HuH-7 (cell line): ENCODE measurements around the gene CLEC6A.
"Not testable (repeated sequence)": the region's sequence is repeated elsewhere in the genome, so short reads cannot be mapped to it uniquely, and the experiment has no call there.

ENCODE experiments used
- DNase-seq: peaks from one replicate; pipeline ENCODE4 v3.0.0; 2011; ENCODE audit warnings: low spot score

Gene CLEC6A

DNA sequence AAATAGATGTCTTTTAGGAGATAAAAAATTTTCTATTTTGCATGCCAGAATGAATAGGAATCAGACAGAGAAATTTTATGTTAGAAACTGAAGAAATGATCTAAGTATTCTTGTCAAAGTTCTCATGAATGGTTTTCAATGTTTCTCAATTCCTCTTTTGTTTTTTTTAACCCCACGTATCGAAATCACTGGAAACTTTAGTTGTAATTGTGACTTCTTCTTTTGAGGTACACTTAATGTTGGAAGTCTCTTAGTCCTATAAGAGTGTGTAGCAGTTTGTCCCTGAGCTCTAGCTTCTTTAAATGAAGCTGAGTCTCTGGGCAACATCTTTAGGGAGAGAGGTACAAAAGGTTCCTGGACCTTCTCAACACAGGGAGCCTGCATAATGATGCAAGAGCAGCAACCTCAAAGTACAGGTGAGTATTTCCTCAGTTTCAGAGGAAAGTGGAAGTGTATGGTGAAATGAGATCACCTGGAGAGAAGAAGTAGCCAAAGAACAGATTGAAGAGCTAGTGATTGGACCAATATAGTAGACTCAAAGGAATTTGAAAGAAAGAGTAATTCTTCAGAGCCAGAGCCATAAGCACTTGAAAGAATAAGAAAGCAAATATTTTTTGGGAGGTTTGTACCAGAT, at the start of gene CLEC6A:
Gene CLEC6A, plus strand, starts transcription at position 236 of the 634 bp plus-strand sequence. Its CDS starts 150 bp downstream, at position 386.
- DNase-seq: no peak

DNA sequence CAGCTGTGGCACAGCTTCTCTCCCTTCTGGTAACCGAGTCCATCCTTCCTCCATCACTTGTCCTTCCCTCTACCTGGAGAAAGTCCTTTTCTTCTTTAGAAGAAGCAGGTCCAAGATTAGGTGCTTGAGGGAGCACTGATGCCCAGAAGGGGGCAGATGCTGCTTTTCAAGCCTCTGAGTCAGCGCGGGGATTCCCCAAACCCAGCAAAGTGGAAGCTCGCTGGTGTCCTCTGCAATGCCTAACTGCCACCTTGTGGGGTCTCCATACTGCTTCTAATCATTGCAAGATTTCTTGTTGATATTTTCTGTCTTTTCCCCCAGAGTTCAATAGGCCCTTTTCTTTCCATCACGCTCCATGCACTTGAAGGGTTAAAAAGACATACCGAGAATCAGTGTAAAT, 36.2 kb upstream of the CLEC6A start:
- DNase-seq: not testable (repeated sequence)

DNA sequence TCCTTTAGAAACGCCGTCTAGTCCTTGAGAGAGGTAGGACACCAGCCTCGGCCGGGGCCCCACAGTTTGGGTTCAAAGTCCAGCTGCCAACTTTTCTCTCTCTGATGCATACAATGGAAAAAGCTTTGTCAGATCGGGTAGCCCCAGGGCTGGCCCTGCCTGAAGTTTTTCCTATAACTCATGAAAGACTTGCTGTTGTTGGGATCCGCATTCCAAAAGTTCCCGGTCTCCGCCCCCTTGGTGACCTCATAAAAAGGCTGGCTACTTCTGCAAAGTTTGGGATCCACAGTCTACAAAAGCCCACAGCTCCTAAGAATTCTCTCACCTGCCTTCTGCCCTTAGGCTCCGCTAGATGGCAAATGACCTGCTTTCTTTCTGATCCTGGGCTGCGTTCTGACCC, 35.3 kb upstream of the CLEC6A start:
- no peak for DNase-seq

DNA sequence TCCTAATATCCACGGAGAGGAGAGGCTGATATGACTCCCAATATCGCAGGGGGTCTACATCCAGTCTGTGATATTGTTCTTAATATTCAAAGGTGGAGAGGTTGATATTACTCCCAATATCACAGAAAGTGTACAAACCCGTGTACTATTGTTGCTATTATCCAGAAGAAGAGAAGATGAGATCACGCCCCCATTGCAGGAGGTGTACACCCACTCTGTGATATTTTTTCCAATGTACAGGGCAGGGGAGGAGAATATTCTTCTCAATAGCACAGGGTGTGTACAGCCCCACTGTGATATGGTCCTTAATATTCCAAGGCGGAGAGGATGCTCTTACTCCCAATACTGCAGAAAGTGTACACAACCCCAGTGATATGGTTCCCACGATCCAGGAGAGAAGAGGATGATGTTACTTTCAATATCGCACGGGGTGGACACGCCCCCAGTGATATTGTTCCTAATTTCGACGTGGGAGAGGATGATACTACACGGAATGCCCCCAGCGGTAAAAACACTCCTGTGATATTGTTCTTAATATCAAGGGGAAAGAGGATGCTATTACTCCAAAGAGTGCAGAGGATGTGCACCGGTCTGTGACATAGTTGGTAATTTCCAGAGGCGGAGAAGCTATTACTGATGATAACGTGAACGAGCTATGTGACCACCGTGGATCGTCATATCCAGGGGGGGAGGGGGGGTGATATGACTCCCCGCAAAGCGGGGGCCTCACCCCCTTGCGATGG, 11.1 kb upstream of the CLEC6A start:
- not testable (repeated sequence) for DNase-seq

DNA sequence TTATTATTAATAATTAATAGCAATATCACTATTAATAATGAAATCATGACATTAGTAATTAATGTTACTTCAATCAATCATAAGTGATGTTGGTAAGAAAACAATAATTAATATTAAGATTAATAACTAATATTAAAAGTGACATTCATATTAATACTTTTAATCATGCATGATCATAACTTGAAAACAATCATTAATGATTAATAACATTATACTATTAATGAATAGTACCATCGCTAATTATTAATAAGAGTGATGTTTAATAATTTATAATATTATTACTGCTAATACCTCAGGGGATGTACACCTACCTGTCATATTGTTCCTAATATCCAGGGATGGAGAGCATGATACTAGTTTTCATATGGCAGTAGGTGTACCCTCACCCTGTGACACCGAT, 10.0 kb upstream of the CLEC6A start:
- no peak for DNase-seq

DNA sequence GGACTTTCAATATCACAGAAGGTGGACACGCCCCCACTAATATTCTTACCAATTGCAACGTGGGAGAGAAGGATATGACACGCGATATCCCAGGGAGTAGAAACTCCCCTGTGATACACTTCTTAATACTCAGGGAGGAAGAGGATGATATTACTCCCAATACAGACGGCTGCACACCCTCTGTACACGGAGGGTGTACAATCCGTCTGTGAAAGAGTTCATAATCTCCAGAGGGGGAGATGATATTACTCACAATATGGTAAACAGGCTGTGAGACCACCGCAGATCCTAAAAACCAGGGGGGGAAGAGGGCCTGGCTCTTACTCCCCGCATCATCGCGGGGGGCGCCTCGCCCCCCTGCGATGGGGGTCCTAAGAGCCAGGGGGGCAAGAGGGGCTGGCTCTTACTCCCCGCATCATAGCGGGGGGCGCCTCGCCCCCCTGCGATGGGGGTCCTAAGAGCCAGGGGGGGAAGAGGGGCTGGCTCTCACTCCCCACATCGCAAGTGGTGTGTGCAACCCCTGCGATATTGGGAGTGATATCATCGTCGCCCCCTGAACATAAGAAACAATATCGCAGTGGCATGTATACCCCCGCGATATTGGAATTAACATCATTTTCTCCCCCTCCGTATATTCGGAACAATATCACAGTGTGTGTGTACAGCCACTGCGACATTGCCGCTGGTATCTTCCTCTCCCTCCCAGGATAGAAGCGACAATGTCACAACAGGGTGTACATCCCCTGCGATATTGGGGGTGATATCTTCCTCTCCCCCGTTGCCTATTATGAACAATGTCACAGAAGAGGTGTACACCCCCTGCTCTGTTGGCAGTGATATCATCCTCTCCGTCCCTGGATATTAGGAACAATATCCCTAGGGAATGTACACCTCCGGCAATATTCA, 8.9 kb upstream of the CLEC6A start:
- DNase-seq: no peak

DNA sequence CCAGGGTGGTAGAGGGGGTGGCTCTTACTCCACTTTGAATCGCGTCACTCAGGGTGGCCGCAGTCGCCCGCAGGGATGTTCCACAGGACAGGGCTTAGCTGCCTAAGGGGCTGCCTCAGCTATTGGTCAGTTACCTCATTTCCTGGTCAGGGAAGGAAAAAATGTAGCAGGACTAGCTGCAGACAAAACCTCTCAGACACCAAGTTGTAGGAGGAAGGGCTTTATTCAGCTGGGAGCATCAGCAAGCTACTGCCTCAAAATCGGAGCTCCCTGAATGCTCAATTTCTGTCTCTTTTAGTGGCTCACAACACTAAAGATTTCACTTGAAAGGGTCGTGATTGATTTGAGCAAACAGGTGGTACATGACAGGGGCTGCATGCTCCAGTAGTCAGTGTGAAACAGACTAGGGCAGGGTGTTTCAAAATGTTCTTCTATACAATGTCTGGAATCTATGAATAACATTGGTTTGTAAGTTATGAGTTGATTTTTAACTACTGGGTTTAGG, 6.4 kb upstream of the CLEC6A start:
- DNase-seq: no peak

DNA sequence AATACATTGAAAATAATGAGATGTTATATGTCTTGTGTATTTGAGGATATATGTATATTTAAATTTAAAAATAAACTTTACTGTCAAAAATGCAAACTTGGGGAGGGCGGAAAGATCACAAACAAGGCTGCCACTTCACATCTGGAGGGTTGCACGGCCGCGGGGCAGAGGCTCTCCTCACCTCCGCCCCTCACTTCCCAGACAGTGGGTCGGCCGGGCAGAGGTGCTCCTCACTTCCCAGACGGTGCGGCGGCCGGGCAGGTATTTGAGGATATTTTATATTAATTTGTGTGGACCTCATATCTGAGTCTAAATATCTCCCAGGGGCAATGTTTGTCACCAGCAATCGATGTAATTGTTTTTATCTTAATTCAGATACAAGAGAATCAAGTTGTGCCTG, 3.7 kb upstream of the CLEC6A start:
- no peak for DNase-seq

DNA sequence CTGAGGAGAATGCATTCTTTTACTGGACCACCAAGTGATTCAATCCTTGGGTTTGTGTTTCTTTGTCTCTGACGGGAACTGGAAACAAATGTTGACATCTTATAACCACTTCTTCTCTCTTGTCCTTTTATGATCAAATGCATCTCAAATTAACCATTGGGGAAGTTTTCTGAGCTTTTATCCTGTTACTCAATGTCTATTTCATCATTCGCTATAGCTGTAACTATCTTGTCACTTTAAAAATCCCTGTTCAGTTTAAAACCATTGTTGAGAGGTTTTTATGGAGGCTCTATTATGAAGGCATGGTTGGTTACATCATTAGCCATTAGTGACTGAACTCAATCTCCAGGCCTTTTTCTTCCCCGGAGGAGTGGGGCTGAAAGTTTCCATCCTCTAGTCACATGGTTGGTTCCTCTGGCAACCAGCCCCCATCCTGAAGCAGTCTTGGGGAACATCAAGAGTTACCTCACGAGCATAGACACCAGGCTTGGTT, 2.7 kb upstream of the CLEC6A start:
- no peak for DNase-seq

DNA sequence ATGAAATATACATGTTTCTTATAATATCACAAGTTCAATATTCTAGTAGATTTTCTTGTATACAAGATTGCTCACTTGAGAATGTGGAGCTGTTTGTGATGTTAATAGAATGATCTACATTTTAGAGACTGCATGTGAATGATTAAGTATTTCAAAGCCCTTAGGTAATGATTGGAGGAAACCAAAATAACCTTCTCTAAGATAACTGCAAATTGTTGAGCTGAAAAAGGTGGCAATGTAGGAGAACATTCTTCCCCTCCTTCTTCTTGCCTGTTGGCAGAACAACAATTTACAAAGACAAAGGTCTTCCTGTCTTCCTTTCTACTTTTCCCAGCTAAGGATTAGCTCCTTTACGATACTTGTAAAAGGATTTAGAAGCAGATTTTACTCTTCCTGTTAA, 2.0 kb upstream of the CLEC6A start:
- DNase-seq: no peak

DNA sequence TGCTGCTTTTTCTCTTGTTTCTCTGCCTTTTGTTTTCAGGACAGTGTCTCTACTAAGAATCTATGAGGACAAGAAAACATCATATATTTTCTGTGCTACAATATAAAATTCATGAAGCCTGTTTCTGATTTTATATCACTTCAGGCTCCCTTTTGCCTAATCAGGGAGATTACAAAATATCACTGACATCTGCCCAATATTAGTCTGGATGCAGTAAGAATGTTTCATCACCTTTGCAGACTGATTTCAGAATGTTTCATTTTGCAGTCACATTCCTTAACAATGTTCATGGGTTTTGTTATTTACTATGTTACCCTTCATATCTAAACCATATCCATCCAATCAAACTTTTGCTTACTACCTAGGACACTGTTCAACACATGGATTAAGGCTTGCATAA, 491 bp upstream of the CLEC6A start:
- DNase-seq: no peak

DNA sequence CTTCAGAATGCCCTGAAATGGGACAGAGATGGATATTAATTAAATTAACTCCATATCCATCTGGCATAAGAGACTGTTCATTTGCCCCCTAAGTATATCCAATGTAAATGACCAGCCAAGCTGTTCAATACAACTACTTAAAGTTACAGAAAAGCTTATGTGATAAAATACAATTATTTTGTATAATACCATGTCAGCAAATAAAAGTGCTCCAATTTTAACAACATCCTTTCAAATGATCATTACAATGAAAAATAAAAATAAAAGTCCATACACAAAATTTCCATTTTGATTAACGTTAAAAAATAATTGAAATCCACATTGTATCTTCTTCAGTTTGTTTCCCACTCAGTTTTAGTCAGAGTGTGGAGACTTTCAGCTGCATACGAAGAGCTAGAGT, 5.7 kb downstream of the CLEC6A start:
- no peak for DNase-seq

DNA sequence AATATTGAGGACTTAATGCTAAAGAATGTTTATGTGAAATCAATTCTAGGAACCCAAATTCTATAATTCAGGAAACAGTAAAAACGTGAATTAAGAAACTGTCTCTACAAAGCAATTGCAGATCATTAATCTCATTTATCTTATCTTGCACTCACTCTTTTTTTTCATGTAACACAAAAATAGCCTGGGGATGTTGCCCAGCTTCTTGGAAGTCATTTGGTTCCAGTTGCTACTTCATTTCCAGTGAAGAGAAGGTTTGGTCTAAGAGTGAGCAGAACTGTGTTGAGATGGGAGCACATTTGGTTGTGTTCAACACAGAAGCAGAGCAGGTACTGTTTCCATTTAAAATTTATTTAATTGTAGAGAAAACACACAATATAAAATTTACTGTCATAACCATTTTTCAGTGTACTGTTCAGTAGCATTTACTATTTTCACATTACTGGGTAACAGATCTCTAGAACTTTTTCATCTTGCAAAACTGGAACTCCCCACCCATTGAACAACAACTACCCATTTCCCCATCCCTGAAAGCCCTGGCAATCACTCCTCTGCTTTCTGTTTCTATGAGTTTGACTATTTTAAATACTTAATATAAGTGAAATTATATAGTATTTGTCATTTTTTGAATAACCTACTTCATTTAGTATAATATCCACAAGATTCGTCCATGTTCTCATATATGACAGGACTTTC, 9.7 kb downstream of the CLEC6A start:
- DNase-seq: no peak

DNA sequence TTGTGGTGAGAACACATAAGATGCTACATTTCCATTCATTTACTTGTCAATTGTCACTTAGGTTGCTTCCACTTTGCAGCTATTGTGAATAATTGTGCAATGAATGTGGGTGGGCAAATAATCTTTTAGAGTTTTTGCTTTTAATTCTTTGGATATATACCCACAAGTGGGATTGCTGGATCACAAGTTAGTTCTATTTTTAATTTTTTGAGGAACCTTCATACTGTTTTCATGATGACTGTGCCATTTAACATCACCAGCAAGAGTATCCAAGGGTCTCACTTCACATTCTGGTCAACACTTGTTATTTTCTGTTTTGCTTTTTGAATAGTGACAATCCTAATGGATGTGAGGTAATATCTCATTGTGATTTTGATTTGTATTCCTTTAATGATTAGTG, 10.5 kb downstream of the CLEC6A start:
- no peak for DNase-seq

DNA sequence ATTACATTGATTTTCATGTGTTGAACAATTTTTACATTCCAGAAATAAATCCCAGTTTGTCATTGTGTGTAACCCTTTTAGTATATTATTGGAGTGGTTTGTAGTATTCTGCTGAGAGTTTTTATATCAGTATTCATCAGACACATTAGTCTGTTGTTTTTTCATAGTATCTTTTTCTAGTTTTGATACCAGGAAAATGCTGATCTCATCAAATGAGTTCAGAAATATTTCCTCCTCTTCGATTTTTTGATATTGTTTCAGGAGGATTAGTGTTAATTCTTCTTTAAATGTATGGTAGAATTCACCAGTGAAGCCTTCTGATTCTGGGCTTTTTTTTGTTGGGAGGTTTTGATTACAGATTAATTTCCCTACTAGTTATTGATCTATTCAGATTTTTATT, 15.3 kb downstream of the CLEC6A start:
- DNase-seq: no peak

DNA sequence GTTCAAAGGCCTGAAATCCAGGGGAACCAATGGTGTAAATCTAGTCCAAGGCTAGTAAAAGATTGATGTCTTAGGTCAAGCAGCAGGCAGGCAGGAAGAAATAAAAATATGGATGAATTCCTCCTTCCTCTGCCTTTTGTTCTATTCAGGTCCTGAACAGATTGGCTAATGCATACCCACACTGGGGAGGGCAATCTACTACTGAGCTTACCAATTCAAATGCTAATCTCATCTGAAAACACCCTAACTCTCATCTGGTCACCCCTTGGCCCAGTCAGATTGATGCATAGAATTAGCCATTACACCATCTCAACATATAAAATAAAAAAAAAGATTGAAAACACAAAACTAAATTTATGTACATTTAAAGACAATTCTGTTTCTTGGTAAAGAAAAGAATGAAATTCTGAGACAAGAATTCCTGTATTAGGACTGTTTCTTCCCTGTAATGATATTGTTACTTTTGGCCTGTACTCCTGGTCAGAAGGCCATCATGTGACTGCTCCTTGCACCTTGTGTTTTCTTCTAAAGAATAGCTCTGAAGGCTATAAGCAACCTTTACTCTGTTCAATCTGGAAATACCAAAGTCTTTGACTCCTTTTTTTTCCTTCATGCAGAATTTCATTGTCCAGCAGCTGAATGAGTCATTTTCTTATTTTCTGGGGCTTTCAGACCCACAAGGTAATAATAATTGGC, 19.9 kb downstream of the CLEC6A start:
- no peak for DNase-seq

DNA sequence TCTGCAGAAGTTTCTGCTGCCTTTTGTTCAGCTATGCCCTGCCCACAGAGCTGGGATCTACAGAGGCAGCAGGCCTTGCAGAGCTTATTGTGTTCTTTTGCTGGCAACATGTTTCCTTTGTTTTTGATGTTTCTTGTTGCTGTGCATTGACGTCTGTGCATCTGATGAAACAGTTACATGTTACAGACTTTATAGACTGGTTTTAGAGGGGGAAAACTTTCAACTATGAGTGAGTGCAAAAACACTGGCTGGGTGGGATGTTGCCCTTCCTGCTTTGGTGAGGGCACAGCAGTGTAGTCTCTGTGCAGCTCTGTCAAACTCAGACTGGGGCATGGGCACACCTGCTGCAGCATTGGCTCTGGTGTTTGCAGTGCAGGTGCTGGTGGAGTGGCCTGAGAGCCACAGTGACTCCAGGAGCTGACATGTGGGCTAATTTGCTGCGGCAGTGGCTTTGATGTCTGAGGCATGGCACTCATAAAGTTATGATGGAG, 26.9 kb downstream of the CLEC6A start:
- DNase-seq: no peak

DNA sequence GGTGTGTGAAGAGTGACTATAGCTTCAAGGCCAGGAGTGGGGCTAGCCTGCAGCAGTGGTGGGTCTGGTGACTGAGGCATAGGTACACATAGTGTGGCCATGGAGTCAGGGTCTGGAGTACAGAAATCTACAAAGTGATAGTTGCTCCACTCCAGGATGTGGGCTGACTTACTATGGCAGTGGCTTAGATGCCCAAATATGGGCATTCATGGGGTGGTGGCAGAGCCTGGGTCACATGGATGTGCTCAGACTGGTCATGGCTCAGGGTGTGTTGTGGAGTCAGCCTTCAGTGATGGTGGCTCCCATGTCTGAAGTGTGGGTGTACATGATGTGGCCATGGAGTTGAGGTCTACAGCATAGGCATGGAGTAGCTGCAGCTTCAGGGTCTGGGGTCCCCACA, 27.3 kb downstream of the CLEC6A start:
- DNase-seq: no peak

DNA sequence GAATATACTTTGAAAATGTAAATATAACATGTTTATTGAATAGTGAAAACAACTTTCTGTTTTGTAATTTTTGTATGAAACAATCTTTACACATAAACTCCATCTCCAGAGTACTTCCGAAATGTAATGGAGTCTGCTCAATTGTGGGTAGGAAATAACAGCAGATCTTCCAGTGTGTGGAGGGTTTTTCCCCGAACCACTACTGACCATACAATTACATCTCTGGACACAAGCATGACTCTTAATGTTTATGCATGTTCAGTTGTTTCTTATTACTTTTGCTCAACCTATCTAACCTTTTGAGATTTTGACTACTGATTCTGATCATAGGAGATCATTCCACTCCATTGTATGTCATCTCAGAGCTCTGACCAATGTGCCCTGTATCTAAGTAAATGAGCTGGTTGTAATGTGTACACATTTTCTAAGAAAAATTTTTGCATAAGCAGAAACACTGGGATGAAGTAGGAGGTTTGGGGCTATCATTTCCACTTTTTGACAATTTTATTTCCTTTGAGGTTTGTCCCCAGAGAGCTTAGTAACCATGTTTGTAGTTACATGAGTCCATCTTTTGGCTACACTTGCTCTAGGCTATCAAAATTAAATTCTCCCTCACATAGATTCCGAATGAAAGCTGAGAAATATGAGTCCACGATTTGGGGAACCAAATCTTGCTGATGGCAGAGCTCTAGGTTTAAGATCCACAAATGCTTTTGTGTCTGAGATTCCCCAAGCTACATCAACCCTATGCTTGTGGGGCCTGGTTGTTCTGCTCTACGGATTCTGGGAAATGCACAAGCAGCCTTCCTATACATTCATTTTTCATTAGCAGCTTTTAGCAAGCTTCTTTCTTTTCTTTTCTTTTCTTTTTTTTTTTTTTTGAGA, 36.1 kb downstream of the CLEC6A start:
- no peak for DNase-seq

DNA sequence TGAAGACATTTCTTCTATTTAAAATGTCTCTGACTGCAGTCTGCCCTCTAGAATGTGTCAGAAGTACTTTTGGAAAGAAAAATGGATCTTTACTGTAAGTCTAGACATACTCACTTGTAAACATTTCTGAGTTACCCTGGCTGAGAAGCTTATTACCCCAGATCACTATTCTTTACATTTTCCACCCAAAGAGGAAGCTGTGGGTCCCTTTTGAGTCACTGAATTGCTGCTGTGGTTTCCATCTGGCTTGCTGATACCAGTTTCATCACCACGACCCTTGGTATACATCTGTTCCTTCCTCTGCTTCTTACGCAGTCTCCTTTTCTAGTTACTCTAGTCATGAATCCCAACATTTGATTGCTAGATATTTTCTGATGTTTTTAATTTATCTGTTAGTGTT, 37.3 kb downstream of the CLEC6A start:
- no peak for DNase-seq
